ENCODE data around the gene TULP4. TPM values are rescaled to one million over a fixed set of nuclear protein-coding genes. Genes with fewer than 3 reads are reported as not detected.

The TULP4 gene
- total and polyA plus RNA-seq, 2 of the 8 experiments (the other 6 are each of a cell fraction or from before 2014, with no cell fraction given), result 7.7 to 51.6 TPM

DNA sequence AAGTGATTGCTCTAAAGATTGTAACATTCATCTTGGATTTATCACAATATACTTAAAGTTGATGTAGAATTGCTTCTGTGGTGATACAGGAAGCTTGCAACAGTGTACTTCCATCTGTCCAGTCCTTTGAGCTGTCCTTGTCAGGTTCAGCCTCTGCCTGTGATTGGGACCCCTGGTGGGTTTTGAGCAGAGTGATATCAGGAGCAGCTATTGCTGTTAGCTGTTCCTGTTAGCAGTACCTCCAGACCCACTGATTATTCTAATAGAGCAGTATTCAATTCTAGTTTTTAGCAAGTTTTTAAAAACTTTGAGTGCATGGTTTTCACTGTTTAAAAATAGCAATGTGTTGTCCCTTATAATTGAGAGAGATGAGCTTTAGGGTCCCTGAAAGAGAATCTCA, 48.8 kb downstream of the TULP4 start:
- H3K79me1 ChIP-seq (ENCODE audit: low read depth, low read length), result no peaks in the 10 kb centered on the region; the same call in 1 of the 2 replicates
- H3K79me2 ChIP-seq (ENCODE audit: control insufficient read depth in 1 of 2, insufficient read depth in 2 of 2, low read length in 2 of 2), result peaks cover 0 to 11% of the 10 kb centered on the region in 2 experiments; a peak in 1 of 4 replicates
- no peaks in the 10 kb centered on the region for H3K27me3 ChIP-seq (replicated peaks in 1 of 4; ENCODE audit: control insufficient read depth in 3 of 4, extremely low read depth in 1 of 4, insufficient read depth in 3 of 4, low read length in 3 of 4)
- H3K23ac ChIP-seq (ENCODE audit: insufficient read length), result no peak overlapping the region
- no peak overlapping the region for H3K4me2 ChIP-seq (ENCODE audit: insufficient read depth in 1 of 2, low read depth in 2 of 2, low read length in 2 of 2)
- H3K9ac ChIP-seq (replicated peaks in 1 of 4; ENCODE audit: extremely low read depth in 1 of 4, low read depth in 3 of 4, low read length in 3 of 4), result no peak overlapping the region
- no peak overlapping the region for H2BK12ac ChIP-seq (ENCODE audit: low read depth, low read length)
- H4K20me1 ChIP-seq (replicated peaks in 1 of 2; ENCODE audit: control insufficient read depth in 1 of 2, insufficient read depth in 2 of 2, low read length in 2 of 2), result peaks cover 0 to 1% of the 10 kb centered on the region in 2 experiments
- FAIRE-seq, result no peak
- H3K23me2 ChIP-seq (ENCODE audit: low read depth, low read length), result no peaks in the 10 kb centered on the region
- no peak overlapping the region for H2BK20ac ChIP-seq (ENCODE audit: low read length)
- H3K27ac ChIP-seq (ENCODE audit: low read depth, low read length), result no peak overlapping the region
- no peak overlapping the region for H3K14ac ChIP-seq (ENCODE audit: insufficient read length)
- H3K56ac ChIP-seq (replicated peaks; ENCODE audit: insufficient read length, low read depth, low read length), result no peak overlapping the region
- no peak overlapping the region for H3K4me3 ChIP-seq (ENCODE audit: extremely low read depth in 1 of 4, insufficient read depth in 2 of 4, low read depth in 3 of 4, low read length in 4 of 4)
- H2BK5ac ChIP-seq (ENCODE audit: low read depth, low read length), result no peak overlapping the region
- no peak overlapping the region for H2AFZ ChIP-seq (ENCODE audit: low read length)
- POLR2A ChIA-PET (ENCODE audit: partially characterized antibody), result interaction anchor here (0.6 to 1.3 kb wide), 3 partner anchors 10 to 138 kb away, joined by 3 read pairs; no protein-coding TSS in a partner anchor
- H4K5ac ChIP-seq (ENCODE audit: insufficient read length, low read depth, low read length), result no peak overlapping the region
- no peaks in the 10 kb centered on the region for H3K9me3 ChIP-seq (ENCODE audit: insufficient read depth in 2 of 2, low read depth in 1 of 2, low read length in 1 of 2)
- H4K91ac ChIP-seq (replicated peaks; ENCODE audit: insufficient read length, low read length), result no peak overlapping the region
- no peak overlapping the region for H2BK15ac ChIP-seq (ENCODE audit: low read length)
- TF ChIP-seq SIN3A (conservative IDR thresholded peaks at IDR 0.05 in 1 of 2, IDR thresholded peaks at IDR 0.05 in 1 of 2; ENCODE audit: low read depth in 1 of 2, low read length in 2 of 2) (no peak), RFX5 (IDR thresholded peaks at IDR 0.05; ENCODE audit: borderline replicate concordance, low read depth, low read length) (no peak), TAF7 (optimal IDR thresholded peaks at IDR 0.05; ENCODE audit: borderline replicate concordance, low read depth, low read length) (no peak)
- no peak overlapping the region for H2BK120ac ChIP-seq (replicated peaks; ENCODE audit: low read depth, low read length)
- H3K4ac ChIP-seq (replicated peaks; ENCODE audit: insufficient read length, low read depth, low read length), result no peak overlapping the region
- H2AK5ac ChIP-seq (ENCODE audit: low read depth, low read length), result no peak overlapping the region
- CTCF ChIA-PET (ENCODE audit: partially characterized antibody), result interaction anchor here (1.1 to 1.2 kb wide), 4 partner anchors 24 to 244 kb away, joined by 3 to 4 read pairs (median 4); no protein-coding TSS in a partner anchor
- peaks cover 0 to 4% (median 0%) of the 10 kb centered on the region in 4 experiments; a peak in 2 of 7 replicates for H3K4me1 ChIP-seq (replicated peaks in 1 of 4; ENCODE audit: control insufficient read depth in 3 of 4, insufficient read depth in 4 of 4, low read length in 3 of 4)
- H4K8ac ChIP-seq (ENCODE audit: extremely low read depth, insufficient read depth, low read length), result no peak overlapping the region
- H3K18ac ChIP-seq (ENCODE audit: extremely low read depth, low read length), result no peak overlapping the region
- no peak for DNase-seq (ENCODE audit: low read depth in 1 of 2, low spot score in 2 of 2)
- H3K36me3 ChIP-seq (ENCODE audit: control insufficient read depth in 2 of 4, insufficient read depth in 4 of 4, low read length in 3 of 4), result no peaks in the 10 kb centered on the region
